Kidney epithelial cell (primary cell): Measurements from ENCODE around the gene ABCG8. TPM values are rescaled to one million over a fixed set of nuclear protein-coding genes. Genes with fewer than 3 reads are reported as not detected.

Experiments used
- DNase-seq: peaks from one replicate; pipeline ENCODE4 v3.0.0-alpha.2; 2010; ENCODE audit warnings: low read depth
- H3K27me3 ChIP-seq: 2 replicates; pipeline ENCODE4 v1.6.0; 2011; ENCODE audit warnings: low read length; ENCODE audit not compliant: control insufficient read depth, insufficient read depth
- H3K36me3 ChIP-seq: 2 replicates; pipeline ENCODE4 v1.5.1; 2011; ENCODE audit warnings: low read length; ENCODE audit not compliant: control insufficient read depth, insufficient read depth
- H3K4me3 ChIP-seq: 2 replicates; pipeline ENCODE4 v1.5.1; 2011; ENCODE audit warnings: low read depth, mild to moderate bottlenecking, control low read depth, low read length
- CTCF ChIP-seq: IDR thresholded peaks from 2 replicates; pipeline ENCODE4 v1.5.1; 2011; ENCODE audit warnings: mild to moderate bottlenecking, moderate library complexity, low read length, control low read depth, inconsistent platforms; ENCODE audit not compliant: insufficient read depth, poor library complexity, severe bottlenecking
- total RNA-seq: library from RNA; depleted of rRNA; stranded (reverse); fragments of >200 nt; gene quantifications from 2 replicates; pipeline ENCODE4 v1.2.3, GENCODE V29; 2015

Gene ABCG8
- total RNA-seq, 1 donor from 2014 or later: not detected

- no peak for DNase-seq
Measured at GRCh38 chr2:43880952-43881351, 42.2 kb downstream of the ABCG8 start.

GRCh38 chr2:43882312-43882711, 43.5 kb downstream of the ABCG8 start:
- no peaks in the 10 kb centered on the region for H3K36me3 ChIP-seq
- no peak for TF ChIP-seq CTCF
- no peak for DNase-seq

More at GRCh38 chr2:43880952-43881351, 42.2 kb downstream of the ABCG8 start:
- Histone ChIP-seq H3K27me3 (no peaks in the 10 kb centered on the region), H3K36me3 (no peaks in the 10 kb centered on the region), H3K4me3 (no peak overlapping the region)
- TF ChIP-seq CTCF: no peak

GRCh38 chr2:43884689-43885088, 45.9 kb downstream of the ABCG8 start:
- H3K36me3 ChIP-seq: no peaks in the 10 kb centered on the region
- no peak overlapping the region for H3K4me3 ChIP-seq
- no peak for TF ChIP-seq CTCF
- DNase-seq: no peak
- no peaks in the 10 kb centered on the region for H3K27me3 ChIP-seq

More at GRCh38 chr2:43882312-43882711, 43.5 kb downstream of the ABCG8 start:
- Histone ChIP-seq H3K4me3 (no peak overlapping the region), H3K27me3 (no peaks in the 10 kb centered on the region)

- no peaks in the 10 kb centered on the region for H3K36me3 ChIP-seq
- H3K4me3 ChIP-seq: no peak overlapping the region
- no peaks in the 10 kb centered on the region for H3K27me3 ChIP-seq
- no peak for DNase-seq
- no peak for TF ChIP-seq CTCF
Measured at GRCh38 chr2:43885132-43885632, 46.4 kb downstream of the ABCG8 start.

GRCh38 chr2:43887176-43887575, 48.4 kb downstream of the ABCG8 start:
- Histone ChIP-seq H3K27me3 (no peaks in the 10 kb centered on the region), H3K4me3 (no peak overlapping the region), H3K36me3 (no peaks in the 10 kb centered on the region)
- DNase-seq: no peak
- no peak for TF ChIP-seq CTCF

- Histone ChIP-seq H3K4me3 (no peak overlapping the region), H3K27me3 (no peaks in the 10 kb centered on the region), H3K36me3 (no peaks in the 10 kb centered on the region)
- DNase-seq: no peak
- no peak for TF ChIP-seq CTCF
Measured at GRCh38 chr2:43889416-43889815, 50.6 kb downstream of the ABCG8 start.
